GM18520 (cell line): ENCODE measurements around the gene TATDN2.

Experiments used
- ATAC-seq: cut with Tn5 transposase; IDR thresholded peaks from one replicate; pipeline ENCODE4 v1.9.1; 2021; ENCODE audit not compliant: unreplicated experiment

The TATDN2 gene, protein sequence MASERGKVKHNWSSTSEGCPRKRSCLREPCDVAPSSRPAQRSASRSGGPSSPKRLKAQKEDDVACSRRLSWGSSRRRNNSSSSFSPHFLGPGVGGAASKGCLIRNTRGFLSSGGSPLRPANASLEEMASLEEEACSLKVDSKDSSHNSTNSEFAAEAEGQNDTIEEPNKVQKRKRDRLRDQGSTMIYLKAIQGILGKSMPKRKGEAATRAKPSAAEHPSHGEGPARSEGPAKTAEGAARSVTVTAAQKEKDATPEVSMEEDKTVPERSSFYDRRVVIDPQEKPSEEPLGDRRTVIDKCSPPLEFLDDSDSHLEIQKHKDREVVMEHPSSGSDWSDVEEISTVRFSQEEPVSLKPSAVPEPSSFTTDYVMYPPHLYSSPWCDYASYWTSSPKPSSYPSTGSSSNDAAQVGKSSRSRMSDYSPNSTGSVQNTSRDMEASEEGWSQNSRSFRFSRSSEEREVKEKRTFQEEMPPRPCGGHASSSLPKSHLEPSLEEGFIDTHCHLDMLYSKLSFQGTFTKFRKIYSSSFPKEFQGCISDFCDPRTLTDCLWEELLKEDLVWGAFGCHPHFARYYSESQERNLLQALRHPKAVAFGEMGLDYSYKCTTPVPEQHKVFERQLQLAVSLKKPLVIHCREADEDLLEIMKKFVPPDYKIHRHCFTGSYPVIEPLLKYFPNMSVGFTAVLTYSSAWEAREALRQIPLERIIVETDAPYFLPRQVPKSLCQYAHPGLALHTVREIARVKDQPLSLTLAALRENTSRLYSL

DNA sequence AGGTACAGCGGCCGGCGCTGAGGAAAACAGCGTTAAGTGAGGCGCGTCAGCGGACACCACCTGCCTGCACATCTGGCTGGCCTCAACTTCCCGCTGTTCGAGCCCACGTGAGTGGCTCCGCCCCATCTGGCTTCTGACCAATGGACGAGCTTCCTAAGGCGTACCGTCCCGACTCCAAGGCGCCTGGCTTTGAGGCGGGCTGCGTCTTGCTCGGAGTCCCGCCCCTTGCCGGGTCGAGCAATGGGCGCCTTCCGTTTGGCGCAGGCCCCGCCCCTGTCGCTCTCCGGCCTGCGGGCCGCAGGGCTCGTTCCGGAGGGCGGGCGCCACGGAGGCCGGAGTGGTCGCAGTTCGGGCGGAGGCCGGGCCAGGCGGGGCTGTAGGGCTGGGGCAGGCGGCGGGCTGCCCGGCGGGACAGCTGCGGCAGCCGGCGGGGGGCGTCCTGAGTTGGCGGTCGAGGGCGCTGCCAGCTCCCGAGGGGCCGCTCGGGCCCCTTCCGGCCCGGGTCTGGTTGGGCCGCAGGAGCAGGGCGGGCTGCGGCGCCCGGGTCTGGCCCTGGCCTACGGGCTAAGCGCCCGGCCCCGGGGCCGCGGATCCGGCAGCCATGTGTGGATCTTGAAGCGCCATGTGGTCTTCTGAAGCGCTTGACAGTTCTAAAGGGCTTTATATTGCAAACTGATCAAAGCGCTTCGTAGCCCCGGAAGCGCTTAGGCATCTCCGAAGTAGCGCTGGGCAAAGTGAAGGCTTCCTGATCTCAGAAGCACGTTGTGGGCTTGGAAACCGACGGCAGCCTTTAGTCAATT lies at the start of gene TATDN2:
Gene TATDN2, plus strand, starts transcription at position 276 of the 800 bp plus-strand sequence. CDS start 742 bp downstream, outside the sequence.
- peak; percentile 95 for ATAC-seq

DNA sequence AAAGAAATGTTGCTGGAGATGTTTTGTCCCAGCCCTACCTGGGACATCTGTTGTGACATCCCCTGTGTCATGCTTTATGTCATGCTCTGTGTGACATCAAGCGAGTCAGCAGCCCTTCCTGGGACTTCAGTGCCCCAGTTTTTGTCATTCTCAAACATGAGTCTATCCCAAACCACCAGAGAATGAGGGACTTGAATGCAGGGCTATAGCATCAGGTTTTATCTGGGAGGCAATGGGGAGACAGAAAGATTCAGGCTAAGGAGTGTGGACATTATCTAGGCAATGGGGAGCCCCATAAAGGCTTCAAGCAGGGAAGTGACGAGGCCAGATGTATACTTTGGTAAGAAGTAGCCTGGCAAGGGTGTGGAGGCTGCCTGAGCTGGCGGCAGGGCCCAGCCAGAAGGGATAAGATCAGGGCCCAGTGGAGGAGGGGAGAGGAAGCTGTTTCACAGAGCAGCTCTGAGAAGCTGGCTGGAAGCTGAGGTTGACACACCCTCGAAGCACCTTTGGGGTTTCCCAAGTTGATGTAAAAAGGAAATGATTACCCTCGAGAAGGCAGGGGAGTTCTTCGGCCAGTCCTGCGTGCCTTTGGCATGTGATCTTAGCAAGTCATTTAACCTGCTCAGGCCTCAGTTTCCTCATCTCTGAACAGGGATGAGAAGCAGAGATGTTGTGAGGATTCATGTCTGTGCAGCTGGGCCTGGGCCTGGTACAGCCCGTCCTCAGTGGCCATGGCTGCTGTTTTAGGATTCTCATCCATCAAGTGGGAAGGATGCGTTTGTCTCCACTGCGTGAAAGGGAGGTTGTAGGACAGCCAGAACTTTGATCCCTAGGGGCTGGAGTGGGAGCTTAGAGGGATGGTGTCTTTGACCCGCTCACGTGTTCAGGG lies 49.3 kb upstream of the TATDN2 start:
- ATAC-seq: peak; percentile 74

DNA sequence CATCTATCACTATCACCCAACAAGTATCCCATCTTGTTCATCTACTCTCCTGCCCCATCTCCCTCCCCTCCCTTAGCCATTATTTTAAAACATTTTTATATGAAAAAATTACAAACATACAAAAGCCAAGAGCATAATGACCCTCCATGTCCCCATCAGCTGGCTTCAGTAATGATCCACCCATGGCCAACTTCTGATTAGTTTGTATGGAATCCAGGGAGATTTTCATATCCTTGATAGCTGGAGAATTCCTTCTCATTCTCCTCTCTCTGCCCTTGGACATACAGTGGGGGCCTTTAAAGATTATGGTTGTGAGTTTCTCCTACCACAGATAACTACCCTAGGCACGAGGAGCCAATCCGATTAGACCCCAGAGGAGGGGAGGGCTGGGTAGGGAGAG lies 43.3 kb upstream of the TATDN2 start:
- no peak for ATAC-seq

DNA sequence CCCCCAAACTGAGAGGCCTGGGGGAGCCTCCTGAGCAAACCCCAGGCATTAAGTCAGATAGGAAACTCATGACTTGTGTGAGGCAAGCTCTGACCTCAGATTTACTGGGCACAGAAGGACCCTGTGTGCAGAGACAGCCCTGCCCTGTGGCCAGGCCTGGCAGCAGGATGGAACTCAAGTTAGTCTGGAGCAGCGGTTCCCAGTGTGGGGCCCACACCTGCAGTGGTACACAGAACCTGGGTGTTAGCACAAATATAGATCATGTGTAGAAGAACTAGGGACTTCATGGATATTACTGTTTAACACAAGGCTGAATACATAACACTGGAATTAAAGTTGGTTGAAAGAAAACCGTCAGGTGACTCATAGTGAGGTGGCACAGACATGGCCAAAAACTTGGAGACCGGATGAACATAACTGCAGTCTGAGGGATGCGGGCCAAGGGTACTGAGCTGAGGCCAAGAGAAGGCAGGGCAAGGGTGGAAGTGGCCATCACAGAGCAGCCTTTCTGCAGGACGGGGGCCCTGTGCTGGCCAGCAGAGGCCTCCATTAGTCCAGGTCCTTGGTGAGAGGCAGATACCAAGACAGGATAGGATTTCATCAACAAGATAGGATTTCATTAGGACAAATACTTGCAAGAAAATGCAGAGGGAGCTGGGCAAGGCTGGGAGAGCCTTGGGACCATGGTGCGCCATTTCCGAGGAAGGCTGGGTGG lies 42.7 kb upstream of the TATDN2 start:
- ATAC-seq: no peak

DNA sequence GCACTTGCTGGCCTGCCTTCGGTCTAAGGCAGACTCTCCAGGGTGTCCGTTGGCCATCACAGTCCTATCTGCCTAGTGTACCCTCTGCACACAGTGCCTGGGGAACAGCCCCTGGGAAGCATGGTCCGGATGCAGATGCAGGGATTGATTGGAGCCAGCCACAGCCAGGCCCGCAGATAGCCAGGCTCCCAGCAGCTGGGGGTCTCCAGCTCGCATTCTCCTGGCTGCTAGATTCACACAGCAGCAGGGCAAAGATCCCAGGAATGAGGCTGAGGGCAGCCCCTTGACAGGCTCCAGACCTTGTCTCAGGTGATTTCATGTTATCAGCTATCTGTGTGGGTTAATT lies 42.1 kb upstream of the TATDN2 start:
- ATAC-seq: no peak

DNA sequence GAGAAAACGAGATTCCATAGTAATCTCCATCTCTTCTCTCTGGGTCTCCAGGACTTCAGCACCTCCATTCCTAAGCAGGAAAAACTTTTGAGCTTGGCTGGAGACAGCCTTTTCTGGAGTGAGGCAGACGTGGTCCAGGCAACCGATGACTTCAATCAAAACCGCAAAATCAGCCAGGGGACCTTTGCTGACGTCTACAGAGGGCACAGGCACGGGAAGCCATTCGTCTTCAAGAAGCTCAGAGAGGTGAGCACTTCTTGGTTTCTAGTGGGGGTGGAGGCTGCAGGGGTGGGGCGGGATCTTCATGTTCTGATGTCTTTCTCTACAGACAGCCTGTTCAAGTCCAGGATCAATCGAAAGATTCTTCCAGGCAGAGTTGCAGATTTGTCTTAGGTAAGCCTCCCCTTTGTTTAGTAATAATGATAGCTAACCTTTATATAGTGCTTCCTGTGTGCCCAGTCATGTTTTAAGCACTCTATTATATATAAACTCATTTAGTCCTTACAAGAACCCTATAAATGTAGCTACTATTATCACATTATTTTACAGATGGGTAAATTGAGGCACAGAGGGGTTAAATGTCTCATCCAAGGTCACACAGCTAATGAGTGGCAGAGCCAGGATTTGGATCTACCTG lies 35.0 kb upstream of the TATDN2 start:
- ATAC-seq: no peak

DNA sequence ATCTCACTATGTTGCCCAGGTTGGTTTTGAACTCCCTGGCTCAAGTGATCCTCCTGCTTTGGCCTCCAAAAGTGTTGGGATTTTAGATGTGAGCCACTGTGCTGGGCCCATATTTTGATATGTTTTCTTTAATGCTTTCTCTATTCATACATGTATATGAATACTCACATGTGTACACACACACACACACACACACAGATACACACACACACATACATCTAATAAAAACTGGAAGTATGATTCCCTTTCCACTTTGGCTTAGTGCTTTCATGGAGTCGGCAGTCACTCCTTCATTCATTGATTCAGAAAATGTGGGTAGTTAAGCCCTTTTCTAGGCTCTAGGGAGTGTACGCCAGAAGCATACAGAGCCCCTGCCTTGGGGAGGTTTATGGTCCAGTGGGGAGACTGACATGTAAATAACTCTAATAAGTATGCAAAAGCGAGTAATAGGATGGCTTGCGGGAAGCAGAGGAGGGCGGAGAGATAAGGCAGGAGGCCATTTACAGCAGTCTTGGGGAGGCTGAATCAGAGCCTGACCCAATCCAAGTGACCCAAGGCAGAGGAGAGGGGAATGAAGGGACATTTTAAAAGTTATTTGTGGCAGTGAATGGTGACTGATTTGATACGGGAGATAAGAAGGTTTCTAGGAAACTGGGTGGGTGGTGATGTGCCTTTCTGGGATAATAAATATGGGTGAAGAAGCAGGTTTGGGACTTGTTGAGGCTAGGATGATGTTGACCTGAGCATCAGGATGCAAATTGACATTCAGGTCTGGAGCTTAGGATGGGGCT lies 32.5 kb upstream of the TATDN2 start:
- ATAC-seq: no peak

DNA sequence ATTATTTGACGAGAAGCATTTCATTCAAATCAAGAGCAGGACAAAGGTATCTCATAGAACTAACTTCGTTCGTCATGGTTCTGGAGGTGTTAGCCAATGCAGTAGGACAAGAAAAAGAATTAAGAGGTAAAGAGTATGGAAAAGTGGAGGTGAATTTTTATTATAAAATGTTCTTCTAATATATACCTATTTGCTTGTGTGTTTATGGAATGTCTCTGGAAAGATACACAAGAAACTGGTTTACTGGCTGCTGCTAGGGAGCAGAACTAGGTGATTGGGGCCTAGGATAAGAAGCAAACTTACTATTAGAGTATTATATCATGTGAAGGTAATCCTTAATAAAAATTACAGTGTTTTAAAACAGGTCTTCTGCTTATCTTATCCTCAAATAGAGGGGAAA lies 30.9 kb upstream of the TATDN2 start:
- ATAC-seq: no peak

DNA sequence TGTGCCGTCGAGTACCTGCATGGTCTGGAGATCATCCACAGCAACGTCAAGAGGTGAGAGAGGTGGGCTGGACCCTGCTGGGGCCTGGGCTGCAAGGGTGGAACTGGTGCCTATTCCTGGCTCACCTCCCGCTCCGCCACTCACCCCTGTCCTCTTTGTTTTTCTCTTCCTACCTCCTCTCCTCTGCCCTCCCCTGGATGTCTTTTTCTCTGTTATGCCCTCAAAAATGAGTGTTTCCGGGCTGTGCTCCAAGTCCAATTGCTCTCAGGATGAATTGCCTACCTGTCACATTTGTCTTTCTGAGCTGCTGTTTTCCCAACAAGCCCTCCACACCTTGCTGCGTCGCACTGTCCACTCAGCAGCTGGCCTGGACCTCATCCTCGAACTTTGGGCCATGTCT lies 28.5 kb upstream of the TATDN2 start:
- no peak for ATAC-seq

DNA sequence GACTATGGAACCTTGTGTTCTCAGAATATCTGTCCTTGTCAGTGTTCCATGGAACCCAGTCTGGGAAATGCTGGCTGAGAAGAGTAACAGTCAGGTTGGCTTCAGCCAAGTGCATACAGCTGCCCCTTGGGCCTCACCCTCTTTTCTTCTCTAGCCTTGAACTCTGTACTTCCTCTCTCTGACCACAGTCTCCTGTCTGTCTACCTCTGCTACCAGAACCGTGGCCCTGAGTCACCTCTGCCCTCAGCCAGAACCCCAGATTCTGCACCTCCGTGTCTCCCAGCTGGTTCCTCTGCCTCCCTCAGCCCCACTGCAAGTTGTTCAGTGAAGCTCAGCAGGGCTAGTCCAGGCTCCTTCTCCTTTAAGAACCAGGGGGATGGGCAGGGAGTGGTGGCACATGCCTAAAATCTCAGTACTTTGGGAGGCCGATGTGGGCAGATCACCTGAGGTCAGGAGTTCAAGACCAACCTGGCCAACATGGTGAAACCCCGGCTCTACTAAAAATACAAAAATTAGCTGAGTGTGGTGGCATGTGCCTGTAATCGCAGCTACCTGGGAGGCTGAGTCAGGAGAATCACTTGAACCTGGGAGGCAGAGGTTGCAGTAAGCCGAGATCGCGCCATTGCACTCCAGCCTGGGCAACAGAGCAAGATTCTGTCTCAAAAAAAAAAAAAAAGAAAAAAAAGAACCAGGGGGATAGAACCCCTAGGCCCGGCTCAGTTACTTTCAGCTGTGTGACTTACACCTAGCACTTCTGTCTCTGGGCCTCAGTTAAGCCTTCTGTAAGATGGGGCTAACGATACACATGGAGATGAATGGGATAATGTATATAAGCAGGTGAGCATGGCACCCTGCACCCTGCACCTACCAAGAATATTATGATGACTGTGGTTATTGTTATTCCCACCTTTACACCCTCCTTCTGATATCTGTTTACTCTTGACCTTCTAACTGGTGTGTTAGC lies 24.3 kb upstream of the TATDN2 start:
- peak; percentile 47 for ATAC-seq

DNA sequence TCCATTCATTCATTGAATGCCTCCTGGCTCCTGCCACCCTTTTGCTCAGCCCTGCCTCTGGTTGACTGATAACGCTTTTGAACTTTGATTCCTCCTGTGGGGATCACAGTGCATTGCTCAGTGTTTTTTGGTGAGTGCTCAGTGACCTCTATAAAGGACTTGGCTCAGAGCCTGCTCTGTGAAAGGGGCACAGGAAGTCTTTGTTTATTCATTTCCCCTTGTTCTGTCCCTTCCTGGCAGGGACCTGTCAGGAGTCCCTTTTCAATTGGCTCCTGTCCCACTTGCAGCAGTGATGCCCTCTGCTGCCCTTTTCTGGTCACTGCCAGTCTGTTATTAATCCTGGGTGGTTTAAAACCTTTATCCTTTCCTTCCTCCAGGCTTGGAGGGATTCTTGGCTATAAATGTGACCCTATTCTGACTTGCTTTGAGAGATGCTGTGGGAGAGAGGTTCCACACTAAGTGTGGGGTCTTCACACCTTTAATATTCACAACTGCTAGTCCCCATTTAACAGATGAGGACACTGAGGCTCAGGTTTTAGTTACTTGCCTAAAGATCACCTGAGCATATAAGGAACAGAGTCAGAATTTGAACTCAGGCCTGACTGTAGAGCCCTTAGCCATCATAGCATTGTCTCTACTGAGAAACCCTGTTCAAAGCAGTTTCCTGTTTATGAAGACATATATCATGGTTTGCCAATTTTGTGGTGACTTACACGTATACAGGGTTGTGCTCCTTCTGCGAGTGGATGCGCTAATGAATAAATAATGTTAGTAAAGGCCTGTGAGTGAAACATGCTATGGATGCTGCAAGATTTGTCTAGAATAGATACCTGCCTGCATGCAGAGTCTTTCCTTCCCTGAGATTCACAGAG lies 23.2 kb upstream of the TATDN2 start:
- peak; percentile 45 for ATAC-seq

DNA sequence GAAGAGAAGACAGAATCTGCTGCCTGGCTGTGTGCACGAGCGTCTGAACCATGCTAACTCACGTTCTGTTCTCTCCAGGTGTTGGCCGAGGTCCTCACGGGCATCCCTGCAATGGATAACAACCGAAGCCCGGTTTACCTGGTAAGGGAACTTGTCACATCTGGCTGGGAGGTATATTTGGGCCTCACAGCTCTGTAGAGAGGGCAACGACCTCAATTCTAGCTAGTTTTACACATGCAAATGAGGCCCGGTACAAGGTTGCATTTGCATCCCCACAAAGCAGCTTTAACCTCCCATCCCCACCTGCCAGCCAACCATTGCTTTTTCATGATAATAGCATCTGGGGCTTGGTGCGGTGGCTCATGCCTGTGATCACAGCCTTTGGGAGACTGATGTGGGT lies 22.0 kb upstream of the TATDN2 start:
- ATAC-seq: no peak

DNA sequence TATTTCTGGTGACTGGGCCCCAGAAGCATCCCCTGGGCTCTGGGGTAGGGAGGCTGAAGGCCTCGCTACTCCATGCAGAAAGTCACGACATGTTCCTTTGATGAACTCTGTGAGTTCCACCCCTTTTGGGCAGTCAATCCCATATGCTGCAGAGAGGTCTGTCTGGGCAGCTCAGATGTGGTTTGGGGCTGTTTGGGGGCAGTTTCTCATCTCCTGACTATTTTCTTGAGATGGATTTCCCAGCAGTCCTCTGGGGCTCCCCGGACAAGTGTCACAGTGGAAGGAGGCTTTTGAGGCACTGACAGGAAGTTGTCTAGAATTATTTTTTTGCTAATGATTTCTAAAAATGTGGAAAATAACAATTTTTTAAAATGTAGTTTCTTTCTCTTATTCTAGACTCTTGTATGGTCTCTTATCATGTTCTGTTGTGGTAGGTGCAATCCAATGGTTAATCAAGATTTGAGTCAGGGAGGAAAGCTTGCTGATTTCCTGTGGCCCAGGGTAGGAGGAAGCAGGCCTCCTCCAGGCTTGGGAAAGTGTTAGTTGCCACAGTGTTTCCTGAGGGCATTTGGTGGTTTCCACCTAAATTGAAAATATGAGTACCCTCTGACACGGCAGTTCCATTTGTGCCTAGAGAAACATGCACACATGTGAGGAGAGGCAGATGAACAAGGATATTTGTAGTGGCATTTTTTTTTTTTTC lies 19.9 kb upstream of the TATDN2 start:
- no peak for ATAC-seq

DNA sequence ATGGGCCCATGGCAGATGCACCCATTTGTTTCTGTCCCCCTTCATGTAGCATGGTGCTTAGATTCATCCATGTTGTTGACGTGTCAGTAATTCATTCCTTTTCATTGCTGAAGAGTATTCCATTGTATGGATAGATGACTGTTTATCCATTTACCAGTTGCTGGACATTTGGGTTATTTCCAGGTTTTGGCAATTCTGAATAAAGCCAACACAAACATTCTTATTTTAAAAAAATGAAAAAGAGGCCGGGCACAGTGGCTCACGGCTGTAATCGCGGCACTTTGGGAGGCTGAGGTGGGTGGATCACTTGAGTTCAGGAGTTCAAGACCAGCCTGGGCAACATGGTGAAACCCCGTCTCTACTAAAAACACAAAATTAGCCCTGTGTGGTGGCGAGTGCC lies 18.7 kb upstream of the TATDN2 start:
- no peak for ATAC-seq

DNA sequence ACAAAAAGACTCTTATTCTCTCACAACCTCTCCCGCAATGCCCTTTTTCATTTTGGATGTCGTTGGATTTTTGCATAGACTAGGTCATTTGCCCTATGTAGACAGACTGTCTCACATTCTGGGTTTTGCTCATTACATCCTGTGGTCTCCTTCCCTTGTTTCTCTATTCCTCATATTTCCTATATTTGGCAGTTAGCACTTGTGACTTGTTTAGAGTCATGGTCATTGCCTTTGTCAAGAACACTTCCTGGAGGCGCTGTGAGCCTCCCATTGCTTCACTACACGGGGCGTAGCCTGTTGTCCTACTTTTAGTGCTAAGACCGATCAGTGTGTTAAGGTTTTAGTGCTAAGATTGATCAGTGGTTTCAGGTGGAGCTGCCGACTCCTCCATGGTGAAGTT lies 16.1 kb upstream of the TATDN2 start:
- ATAC-seq: no peak

DNA sequence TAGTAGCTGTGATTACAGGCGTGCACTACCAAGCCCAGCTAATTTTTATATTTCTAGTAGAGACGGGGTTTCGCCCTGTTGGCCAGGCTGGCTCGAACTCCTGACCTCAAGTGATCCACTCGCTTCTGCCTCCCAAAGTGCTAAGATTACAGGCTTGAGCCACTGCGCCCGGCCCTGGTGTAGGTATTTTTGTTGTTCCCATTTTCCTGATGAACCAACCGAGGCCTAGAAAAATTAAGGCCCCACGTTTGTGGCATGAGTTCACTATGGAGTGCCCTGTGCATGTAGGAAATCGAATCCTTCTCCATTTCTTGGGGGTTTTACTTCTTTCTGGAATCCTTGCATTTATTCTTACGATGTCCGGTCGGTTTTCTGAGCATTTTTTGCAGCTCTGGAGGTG lies 14.3 kb upstream of the TATDN2 start:
- no peak for ATAC-seq
